Measurements from ENCODE around the gene HTRA2. TPM values are rescaled to one million over a fixed set of nuclear protein-coding genes. Genes with fewer than 3 reads are reported as not detected.

HTRA2 gene
- total RNA-seq, 1 experiment from 2014 or later, result 40.5 TPM

DNA sequence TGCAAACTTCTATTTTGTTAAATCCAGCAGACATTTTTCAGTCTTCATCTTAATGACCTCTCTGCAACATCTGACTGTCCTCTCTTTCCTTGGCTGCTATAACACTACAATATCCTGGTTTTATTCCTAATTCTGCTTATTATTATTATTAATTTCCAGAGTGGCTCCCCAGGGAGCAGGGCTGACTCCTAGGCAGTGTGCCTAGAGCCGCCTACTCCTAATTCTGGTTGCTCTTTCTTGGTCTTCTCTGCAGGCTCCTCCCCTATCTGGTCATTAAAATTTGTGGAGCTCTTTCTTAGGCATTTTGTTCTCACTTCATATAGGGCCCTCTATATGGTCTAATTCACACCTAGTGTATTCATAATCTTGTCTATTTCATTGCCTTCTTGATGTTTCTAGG, 13.2 kb downstream of the HTRA2 start:
- no peak for DNase-seq (ENCODE audit: low spot score)

DNA sequence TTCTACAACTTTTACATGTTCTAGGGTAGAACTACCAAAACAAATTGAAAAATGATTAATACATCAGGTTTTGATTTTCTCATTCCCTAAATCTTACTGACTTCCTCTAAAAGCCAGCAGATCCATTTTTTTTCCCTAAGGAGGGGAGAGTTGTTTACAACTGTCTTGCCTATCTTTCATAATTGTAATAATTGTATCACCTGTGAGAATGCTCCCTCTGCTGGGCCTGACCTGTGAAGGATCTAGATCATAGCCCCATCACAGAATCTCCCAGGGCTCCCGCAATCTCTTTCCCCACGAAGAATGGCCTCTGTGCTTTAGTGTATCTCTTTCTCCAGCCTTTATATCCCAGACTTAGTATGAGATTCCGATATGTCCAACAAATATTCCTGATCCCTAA, 14.9 kb downstream of the HTRA2 start:
- no peak for DNase-seq (ENCODE audit: low spot score)

DNA sequence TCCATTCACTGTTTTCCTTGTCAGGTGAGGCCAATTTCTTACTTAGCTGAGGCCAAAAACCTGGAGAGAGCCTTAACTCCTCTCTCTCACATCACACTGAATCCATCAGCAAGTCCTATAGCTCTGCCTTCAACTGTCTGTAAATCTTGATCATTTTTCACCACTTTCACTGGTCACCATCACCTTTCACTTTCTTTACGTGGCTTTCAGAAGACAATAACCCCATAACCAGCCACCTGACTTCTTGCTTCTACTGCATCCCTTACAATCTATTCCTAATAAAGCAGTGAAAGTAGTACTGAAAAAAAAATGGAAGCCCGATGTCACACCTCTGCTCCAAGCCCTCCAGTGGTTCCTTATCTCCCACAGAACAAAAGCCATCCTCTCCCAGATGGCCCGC, 16.3 kb downstream of the HTRA2 start:
- DNase-seq (ENCODE audit: low spot score), result no peak

DNA sequence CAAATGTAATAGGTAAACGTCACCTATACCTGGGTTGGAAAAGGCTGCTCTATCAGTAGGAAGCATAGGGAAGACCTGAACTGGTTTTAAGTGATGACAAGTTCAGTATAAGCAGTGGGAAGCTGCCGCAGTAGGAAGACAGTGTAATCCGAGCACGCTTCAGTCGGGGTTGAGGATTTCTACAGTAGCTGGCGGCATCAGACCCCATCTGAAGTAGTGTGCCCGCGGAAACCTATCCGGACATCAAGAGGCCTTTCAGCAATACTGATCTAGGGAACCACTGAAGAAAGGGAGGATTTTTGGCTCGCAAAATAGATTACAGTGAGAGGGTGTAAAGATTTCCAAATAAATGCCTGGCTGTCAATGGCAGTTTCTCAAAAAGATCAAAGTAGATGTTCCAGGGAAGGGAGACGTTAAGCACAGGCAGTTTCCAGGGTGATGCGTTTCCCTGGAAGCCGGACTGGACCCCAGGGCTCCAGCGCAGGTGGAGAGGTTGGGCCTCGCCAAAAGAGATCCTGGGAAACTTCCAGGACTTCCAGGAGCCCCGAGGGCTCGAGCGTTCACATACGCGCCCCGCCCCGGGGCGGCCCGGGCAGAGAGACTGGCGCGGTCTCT, 18.7 kb downstream of the HTRA2 start:
- DNase-seq (ENCODE audit: low spot score), result no peak

DNA sequence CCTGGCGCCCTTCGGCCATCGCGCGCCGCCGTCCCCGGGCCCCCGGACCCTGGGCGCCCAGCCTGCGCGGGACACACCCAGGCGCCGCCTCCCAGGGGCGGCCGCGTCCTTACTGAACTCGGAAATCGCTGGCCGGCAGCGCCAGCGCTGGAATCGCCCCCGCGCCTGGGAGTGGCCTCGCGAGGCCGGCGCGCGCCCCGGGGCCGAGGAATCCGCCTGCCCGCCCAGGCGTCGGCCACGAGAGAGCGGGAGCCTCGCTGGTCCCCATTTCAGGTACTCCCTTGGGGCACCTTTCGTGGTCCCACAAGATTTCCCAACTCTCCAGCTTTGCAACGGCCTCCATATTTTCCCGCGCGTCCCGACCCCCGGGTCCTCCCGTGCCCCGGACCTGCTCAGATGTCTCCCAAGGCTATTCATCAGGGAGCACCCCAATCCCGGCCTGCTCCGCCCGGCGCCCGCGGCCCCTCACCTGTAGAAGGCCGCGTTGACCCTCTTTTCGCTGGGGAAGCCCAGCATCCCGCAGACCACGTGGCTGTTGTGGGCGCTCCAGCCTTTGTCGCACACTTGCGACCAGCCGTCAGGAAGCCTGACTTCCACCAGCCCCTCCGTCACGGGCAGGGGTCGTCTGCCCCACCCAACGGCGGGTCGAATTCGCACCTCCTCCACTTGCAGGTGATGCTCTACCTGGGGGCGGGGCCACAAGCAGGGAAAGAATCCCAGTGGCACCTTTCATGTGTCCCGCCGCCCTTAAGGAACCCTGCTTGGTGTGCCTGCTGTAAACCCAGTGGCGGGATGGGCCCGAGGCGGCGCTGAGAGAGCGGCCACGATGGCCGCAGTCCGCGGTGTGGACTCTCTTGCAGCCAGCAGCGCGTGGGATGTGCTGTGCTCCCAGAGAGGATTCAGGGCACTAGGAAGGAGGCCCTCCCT, 19.4 kb downstream of the HTRA2 start:
- no peak for DNase-seq (ENCODE audit: low spot score)

DNA sequence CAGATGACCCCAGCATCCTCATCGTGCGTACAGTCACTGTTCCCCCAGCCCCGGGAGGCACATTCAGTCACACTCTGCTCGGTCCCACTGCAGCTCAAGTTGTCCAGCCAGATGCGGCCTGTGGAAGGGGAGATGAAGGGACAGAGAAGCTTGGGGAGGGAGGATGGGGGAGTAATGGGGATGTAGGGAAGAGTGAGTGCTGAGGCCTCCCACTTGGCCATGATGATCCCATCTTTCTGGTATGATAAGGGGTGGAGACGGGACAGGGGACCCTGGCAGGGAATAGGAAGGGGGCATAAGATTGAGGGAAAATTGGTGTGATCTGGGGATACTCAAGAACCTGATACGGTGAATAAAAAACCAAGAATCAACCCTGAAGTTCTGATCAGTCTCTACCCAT, 20.5 kb downstream of the HTRA2 start:
- DNase-seq (ENCODE audit: low spot score), result no peak

DNA sequence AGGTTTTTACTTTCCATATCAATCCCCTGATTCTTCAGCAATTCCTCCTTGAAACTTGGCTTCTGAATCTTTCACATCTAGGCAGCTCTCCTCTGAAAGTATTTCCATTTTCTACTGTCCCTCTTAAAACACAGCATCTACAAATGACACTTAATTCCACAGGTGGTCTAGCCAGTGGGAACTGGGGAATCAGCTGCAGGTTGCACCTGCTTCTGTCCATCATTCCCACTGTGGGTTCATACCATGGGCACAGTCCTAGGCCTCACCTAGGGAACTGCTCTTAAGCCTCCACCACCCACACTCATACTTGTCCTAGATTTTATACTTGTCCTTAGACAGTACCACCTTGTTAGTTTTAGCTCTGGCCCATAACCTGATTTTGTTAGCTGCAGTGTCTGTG, 21.8 kb downstream of the HTRA2 start:
- DNase-seq (ENCODE audit: low spot score), result no peak

DNA sequence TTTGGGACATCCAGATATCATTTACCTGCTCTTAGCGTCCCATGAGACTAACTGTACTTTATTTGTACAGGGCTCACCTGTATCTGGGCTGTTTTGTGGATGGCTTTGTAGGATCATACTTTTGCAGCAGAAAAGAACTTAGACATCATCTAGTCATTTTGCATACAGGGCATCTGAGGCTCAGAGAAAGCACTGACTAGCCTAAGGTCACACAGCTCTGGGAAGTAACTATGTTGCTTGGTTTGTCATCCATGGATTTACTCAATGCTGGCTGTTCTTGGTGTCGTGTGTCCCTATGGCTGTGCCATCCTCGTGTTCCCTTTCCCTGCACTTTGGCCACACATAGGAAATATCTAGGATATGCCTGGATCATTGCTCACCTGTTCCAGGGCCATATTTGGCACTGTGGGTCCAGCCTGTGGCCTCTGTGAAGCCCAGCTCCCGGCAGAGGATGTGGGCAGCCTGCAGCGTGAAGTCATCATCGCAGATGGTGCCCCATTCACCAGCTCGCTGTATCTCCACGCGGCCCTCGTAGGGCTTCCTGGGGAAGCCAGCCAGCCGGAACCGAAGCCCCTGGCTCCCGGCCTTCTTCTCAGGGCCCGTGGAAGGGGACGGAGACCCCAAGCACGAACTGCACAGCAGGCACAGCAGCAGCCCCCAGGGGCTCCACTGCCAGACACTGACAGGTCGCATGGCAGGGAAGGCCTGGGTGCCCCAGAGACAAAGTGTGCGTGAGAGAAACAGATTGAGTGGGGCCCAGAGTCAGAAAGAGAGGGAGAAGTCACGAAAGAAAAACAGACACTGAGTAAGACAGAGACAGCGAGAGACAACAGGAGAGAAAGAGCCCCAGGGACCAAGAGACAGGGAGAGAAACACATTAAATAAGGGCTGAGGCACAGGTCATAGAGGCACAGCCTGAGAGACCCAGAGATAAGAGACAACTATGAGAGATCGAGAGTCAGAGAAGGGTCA, 22.5 kb downstream of the HTRA2 start:
- DNase-seq (ENCODE audit: low spot score), result no peak

DNA sequence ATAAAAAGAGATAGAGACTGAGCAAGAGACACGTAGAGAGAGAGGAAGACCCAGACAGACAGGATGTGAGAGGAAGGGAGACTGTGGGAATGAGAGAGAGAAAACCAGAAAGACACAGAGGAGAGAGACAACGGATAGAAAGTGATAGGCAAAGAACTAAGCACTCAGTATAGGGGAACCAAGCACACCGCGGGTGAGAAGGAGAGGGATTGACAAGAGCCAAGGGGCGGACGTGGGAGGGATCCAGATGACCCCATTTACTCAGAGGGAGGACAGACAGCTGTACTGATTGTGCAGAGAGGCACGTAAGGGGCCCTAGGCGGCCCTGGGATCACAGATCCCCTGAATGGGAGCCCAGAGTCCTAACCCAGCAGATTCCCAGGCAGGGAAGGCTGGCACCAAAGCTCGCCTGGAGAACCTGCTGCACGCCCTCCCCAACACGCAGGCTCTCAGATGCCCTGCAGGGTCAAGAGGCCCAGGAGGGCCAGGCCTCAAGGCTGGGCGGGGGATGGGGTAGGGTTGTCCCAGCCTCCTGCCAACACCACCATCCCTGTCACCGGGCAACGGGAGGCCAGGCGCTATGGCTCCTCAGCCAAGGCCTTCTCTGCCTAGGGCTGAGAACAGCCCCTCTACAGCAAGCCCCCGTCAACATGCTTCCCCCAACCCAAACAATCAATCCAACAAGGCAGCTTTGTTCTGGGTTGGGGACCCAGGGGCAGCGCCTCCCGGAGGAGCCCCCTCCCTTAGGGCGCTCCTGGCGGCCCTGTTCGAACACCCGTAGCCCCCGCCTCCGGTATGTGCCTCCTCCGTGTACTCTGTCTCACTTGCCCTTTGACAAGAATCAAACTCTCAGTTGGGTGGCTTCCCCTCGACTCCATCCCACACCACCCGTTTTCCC, 23.4 kb downstream of the HTRA2 start:
- no peak for DNase-seq (ENCODE audit: low spot score)

DNA sequence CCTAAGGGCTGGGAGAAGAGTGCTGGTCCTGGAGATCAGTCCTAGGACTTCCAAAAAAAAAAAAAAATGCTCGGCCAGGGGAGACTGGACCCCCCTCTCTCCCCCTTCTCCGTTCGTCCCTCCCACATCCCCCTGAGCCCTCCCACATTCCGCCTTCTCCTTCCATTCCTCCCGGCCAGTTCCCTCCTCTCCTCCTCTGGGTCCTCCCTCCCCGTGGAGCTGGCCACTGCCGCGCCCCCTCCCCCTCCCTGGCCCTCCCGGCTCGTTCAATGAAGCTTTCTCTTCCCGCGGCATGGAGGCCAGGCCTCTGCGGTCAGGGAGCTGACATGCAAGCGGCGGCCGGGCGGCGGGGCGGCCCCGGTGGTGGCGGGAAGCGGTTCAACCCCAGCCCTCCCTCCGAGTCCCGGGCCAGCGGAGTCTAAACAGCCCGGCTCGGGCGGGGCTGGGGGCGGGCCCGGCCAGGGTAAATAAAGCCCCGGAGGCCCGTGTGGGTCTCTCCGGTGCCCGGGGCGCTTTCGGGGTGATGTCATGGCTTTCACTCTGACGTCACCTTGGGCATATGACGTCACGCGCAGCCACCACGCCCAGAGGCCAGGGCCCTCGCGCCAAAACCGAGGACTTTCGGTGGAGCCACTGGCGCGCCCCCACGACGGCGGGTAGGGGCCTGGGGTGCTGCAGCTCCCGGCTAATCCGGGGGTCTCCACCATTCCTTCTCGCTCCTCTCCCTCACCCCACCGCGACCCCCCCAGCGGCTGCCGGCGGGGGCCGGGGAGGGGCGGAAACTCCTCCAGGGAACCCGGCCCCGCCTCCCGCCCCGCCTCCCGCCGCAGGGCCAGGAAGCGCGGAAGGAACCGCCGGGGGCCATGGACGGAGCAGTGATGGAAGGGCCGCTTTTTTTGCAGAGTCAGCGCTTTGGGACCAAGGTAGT, 24.4 kb downstream of the HTRA2 start, which contains the start of the genes DOK1 and LOXL3:
TSS of gene DOK1 (plus strand) at position 829 of the 928 bp plus-strand sequence. CDS start at position 864, 35 bp downstream.
TSS of gene LOXL3 (minus strand) at position 51 of the 928 bp plus-strand sequence. CDS start 1,308 bp downstream, outside the sequence.
- peak; percentile 88 for DNase-seq (ENCODE audit: low spot score)

DNA sequence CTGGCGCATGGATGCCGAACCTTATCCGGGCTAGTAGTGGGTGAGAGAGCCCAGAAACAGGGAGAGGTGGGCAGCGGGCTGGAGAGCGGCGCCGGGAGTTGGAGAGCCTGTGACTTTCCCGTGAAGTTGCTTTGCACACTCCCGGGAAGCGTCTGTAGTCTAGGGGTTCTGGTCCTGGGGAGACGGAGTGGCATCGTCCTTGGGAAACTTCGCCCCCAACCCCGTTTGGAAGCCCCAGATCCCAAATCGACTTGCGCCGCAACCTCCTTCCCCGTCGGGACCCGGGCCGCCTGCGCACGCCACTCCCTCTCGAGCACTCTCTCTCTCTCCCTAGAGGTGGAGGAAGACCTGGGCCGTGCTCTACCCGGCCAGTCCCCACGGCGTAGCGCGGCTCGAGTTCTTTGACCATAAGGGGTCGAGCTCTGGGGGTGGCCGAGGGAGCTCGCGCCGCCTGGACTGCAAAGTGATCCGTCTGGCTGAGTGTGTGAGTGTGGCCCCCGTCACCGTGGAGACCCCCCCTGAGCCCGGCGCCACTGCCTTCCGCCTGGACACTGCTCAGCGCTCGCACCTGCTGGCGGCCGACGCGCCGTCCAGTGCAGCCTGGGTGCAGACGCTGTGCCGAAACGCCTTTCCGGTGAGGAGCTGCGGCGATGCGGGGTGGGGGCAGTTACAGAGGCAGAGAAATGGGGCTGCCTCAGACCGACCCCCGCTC, 25.2 kb downstream of the HTRA2 start:
- no peak for DNase-seq (ENCODE audit: low spot score)

DNA sequence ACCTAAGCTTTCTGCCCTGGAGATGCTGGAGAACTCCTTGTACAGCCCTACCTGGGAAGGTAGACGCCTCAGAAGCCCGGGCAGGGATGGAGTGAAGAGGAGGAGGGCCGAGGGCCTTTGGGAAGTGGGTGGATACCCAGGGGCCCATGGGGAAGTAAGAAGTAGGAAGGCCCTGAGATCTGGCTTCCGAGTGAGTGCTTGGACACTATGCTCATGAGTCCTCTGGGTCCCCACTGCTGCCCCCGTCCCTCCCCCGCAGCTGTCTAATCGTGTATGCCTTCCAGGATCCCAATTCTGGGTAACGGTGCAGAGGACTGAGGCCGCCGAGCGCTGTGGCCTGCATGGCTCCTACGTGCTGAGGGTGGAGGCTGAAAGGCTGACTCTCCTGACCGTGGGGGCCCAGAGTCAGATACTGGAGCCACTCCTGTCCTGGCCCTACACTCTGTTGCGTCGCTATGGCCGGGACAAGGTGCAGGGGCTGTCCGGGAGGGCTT, 25.9 kb downstream of the HTRA2 start:
- no peak for DNase-seq (ENCODE audit: low spot score)

DNA sequence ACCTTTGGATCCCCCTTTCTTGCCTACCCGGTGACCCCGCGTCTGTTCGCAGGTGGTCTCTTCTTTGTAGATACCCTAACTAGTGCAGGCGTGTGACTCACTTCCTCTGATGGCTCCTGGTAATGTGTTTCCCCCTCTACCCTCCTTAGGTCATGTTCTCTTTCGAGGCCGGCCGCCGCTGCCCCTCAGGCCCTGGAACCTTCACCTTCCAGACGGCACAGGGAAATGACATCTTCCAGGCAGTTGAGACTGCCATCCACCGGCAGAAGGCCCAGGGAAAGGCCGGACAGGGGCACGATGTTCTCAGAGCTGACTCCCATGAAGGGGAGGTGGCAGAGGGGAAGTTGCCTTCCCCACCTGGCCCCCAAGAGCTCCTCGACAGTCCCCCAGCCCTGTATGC, 26.4 kb downstream of the HTRA2 start:
- no peak for DNase-seq (ENCODE audit: low spot score)

DNA sequence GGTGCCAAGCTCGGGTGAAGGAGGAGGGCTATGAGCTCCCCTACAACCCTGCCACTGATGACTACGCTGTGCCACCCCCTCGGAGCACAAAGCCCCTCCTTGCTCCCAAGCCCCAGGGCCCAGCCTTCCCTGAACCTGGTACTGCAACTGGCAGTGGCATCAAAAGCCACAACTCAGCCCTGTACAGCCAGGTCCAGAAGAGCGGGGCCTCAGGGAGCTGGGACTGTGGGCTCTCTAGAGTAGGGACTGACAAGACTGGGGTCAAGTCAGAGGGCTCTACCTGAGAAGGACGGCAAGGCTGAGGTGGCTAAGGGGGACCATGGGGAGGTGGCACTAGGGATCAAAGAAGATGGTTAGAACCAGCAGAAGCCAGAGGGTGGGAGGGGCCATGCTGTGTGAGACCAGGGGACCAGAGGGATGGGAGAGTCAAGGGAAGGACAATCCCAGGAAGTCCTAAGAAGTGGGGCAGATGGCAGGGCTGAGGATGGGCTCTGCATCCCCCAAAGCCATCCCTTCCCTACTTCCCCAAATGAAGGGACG, 27.2 kb downstream of the HTRA2 start:
- no peak for DNase-seq (ENCODE audit: low spot score)

DNA sequence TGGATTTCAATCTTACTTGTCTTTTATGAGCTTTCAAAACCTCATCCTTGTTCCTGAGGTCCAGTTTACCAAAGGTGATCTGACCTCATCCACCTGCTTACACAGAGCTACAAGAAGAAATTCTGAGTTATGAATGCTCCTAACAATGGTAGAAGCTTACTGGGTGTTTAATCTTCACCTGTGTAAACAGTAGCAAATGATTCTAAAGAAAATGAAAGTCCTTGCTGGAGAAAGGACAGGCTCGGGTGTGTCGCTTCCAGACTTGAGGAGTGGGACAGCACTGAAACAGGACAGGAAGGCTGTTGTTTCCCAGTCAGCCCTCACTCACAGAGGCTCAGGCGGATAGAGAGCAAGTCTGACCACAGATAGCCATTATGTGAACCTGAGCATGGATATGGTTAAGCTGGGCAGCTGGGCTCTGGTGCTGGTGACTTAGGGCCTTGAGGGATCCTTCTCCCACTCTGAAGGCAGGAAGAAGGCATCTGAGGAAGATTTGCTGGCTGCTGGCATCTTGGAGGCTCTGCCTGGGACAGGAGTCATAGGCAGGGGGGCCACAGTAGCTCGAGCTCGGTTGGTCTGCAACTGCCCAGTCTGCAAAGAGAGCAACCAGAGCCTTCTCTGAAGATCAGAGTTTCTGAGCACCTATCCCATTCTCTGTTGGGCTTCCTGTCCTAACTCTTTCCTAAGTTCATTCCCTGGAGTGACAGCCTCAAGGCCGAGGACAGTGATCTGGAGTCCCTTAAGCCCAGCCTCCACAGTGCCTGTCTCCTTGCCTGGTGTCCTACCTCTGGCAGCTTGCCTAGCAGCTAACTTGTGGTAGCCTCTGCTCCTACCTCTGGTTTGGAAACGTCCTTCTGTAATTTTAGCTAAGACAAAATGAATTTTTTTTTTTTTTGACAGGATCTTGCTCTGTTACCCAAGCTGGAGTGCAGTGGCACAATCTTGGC, 28.8 kb downstream of the HTRA2 start:
- no peak for DNase-seq (ENCODE audit: low spot score)

DNA sequence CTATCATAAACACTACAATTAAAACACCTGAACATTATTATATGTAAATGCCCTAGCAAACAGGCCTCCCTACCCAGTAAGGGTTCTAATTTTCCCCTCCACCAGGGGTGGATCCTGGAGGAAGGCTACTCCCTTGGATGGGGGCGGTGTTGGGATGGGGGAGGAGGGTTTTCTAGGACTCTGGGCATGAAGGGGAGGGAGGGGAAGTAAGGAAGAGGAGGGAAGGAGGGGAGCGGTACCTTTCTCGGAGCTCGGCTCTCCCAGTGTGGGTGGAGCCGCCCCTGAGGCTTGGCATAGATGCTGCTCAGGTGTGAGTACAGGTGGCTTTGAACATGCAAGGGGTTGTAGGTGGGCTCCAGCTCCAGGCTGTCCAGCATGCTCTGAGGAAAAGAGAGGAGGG, 30.2 kb downstream of the HTRA2 start:
- no peak for DNase-seq (ENCODE audit: low spot score)

DNA sequence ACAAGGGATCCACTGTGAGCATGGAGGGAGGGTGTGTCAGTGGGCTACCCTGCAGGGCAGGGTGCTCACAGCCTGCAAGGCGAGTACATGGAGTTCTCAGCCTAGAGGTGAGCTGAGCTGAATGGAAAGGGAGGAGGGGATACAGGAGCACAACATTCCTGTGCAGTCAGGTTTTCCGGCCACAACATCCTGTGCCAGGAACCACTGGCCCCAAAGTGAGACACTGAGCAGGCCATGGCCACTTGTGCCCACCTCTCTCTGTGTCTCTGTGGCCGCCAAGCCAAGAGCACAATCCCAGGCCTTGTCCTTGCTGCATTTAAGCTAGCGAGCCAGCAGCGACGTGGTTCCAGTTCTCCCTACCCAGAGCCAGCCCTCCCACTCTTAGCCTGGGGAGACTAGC, 30.9 kb downstream of the HTRA2 start:
- peak; percentile 32 for DNase-seq (ENCODE audit: low spot score)

All from H4 (cell line).